ENCODE data around the gene PALM2AKAP2. TPM values are rescaled to one million over a fixed set of nuclear protein-coding genes. Genes with fewer than 3 reads are reported as not detected.

PALM2AKAP2 gene
- total and polyA plus RNA-seq, 9 of the 15 experiments (the other 6 are each of a cell fraction or from before 2014, with no cell fraction given) = not detected

- TF ChIP-seq, protein P1, sequence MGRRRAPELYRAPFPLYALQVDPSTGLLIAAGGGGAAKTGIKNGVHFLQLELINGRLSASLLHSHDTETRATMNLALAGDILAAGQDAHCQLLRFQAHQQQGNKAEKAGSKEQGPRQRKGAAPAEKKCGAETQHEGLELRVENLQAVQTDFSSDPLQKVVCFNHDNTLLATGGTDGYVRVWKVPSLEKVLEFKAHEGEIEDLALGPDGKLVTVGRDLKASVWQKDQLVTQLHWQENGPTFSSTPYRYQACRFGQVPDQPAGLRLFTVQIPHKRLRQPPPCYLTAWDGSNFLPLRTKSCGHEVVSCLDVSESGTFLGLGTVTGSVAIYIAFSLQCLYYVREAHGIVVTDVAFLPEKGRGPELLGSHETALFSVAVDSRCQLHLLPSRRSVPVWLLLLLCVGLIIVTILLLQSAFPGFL (CRISPR knock-in tag; IDR thresholded peaks at IDR 0.05) = no peak
- TF ChIP-seq FOXJ3 (CRISPR knock-in tag; IDR thresholded peaks at IDR 0.05) = no peak
- TF ChIP-seq KLF6 (CRISPR knock-in tag; IDR thresholded peaks at IDR 0.05; ENCODE audit: borderline replicate concordance) = no peak
- no peak for TF ChIP-seq BMI1 (IDR thresholded peaks at IDR 0.05; ENCODE audit: low read length)
- TF ChIP-seq PHF8 (IDR thresholded peaks at IDR 0.05; ENCODE audit: borderline replicate concordance, low read length) = no peak
- TF ChIP-seq, protein P2, sequence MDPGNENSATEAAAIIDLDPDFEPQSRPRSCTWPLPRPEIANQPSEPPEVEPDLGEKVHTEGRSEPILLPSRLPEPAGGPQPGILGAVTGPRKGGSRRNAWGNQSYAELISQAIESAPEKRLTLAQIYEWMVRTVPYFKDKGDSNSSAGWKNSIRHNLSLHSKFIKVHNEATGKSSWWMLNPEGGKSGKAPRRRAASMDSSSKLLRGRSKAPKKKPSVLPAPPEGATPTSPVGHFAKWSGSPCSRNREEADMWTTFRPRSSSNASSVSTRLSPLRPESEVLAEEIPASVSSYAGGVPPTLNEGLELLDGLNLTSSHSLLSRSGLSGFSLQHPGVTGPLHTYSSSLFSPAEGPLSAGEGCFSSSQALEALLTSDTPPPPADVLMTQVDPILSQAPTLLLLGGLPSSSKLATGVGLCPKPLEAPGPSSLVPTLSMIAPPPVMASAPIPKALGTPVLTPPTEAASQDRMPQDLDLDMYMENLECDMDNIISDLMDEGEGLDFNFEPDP (CRISPR knock-in tag; IDR thresholded peaks at IDR 0.05) = no peak
These were observed 44.2 kb upstream of the PALM2AKAP2 start (continued) for GRCh38 chr9:109735801-109736200.

- POLR2A ChIA-PET = no interaction called here
- Histone ChIP-seq H3K4me3 (no peak overlapping the region), H3K27ac (ENCODE audit: extremely low read depth, low read depth, low read length) (no peak overlapping the region), H3K9ac (ENCODE audit: insufficient read depth in 1 of 2, low read depth in 2 of 2, low read length in 2 of 2) (no peak overlapping the region), H3K9me3 (replicated peaks; ENCODE audit: control insufficient read depth, insufficient read depth, low read depth, low read length) (no peaks in the 10 kb centered on the region), H2AFZ (ENCODE audit: low read depth, low read length) (no peak overlapping the region), H3K79me2 (ENCODE audit: control insufficient read depth, insufficient read depth, low read length) (no peaks in the 10 kb centered on the region), H3K36me3 (ENCODE audit: control insufficient read depth, insufficient read depth, low read length) (no peaks in the 10 kb centered on the region), H3K9me1 (ENCODE audit: control insufficient read depth, insufficient read depth, low read length) (no peaks in the 10 kb centered on the region), H3K27me3 (ENCODE audit: control insufficient read depth in 2 of 2, insufficient read depth in 2 of 2, low read length in 2 of 2) (no peaks in the 10 kb centered on the region), H3K4me1 (replicated peaks in 1 of 2; ENCODE audit: control insufficient read depth in 2 of 2, insufficient read depth in 2 of 2, low read length in 2 of 2) (no peaks in the 10 kb centered on the region), H3K4me2 (ENCODE audit: insufficient read depth, low read length) (no peak overlapping the region), H4K20me1 (replicated peaks; ENCODE audit: control insufficient read depth, insufficient read depth, low read length) (no peaks in the 10 kb centered on the region)
- CTCF ChIA-PET (ENCODE audit: low intra/inter-chr PET ratio) = no interaction called here
- DNase-seq (ENCODE audit: extremely low read depth in 1 of 4, low spot score in 3 of 4) (no peak), ATAC-seq (no peak), FAIRE-seq (no peak)
- in situ Hi-C loops (cut with MboI) (no loop called here), intact Hi-C loops (cut with micrococcal nuclease) (no loop called here)
- no peak for TF ChIP-seq ATF7 (IDR thresholded peaks at IDR 0.05)
- no TSS peak for BruUV-seq (replicated peaks)
- 0% methylated on average over 1 of the region's 1 CpG for WGBS (ENCODE audit: insufficient coverage, low coverage, missing lambda C conversion rate)
These were observed 42.7 kb upstream of the PALM2AKAP2 start for GRCh38 chr9:109737295-109737694.

Measured in K562 (cell line).